MM.1S (cell line): Measurements from ENCODE around the gene FAM131A.

Experiments
- DNase-seq: peaks from one replicate; pipeline ENCODE4 v3.0.0-alpha.2; 2015
- H2AFZ ChIP-seq: fragments of 300-600 bp; sonication (generic); 2 replicates; pipeline ENCODE4 v1.6.0; 2016; ENCODE audit warnings: antibody characterized with exemption, low read length
- H3F3A ChIP-seq: fragments of 300-600 bp; sonication (generic); 2 replicates; pipeline ENCODE4 v1.6.1; 2016; ENCODE audit warnings: mild to moderate bottlenecking, antibody characterized with exemption, low read length, moderate library complexity, mixed read lengths; ENCODE audit not compliant: insufficient read depth
- H3K27ac ChIP-seq: fragments of 300-600 bp; sonication (generic); 2 replicates; pipeline ENCODE4 v1.5.1; 2016; ENCODE audit warnings: mild to moderate bottlenecking, low read length
- H3K27me3 ChIP-seq: fragments of 300-600 bp; sonication (generic); replicated peaks from 2 replicates; pipeline ENCODE4 v1.6.0; 2016; ENCODE audit warnings: low read length; ENCODE audit not compliant: insufficient read depth
- H3K36me3 ChIP-seq: fragments of 300-600 bp; sonication (generic); replicated peaks from 2 replicates; pipeline ENCODE4 v1.6.1; 2016; ENCODE audit warnings: mild to moderate bottlenecking, low read length, mixed read lengths; ENCODE audit not compliant: insufficient read depth
- H3K4me1 ChIP-seq: fragments of 300-600 bp; sonication (generic); 2 replicates; pipeline ENCODE4 v1.6.1; 2016; ENCODE audit warnings: low read length, mixed read lengths
- H3K4me2 ChIP-seq: fragments of 300-600 bp; sonication (generic); 2 replicates; pipeline ENCODE4 v1.6.0; 2016; ENCODE audit warnings: low read depth, low read length
- H3K4me3 ChIP-seq: fragments of 300-600 bp; sonication (generic); 2 replicates; pipeline ENCODE4 v1.5.1; 2016; ENCODE audit warnings: low read length, mixed read lengths
- H3K79me2 ChIP-seq: fragments of 300-600 bp; sonication (generic); 2 replicates; pipeline ENCODE4 v1.6.1; 2016; ENCODE audit warnings: mixed run types, low read length, mixed read lengths
- H3K9ac ChIP-seq: fragments of 300-600 bp; sonication (generic); 2 replicates; pipeline ENCODE4 v1.6.1; 2016; ENCODE audit warnings: low read length, mixed read lengths
- H3K9me2 ChIP-seq: fragments of 300-600 bp; sonication (generic); replicated peaks from 2 replicates; pipeline ENCODE4 v1.6.1; 2016; ENCODE audit warnings: mild to moderate bottlenecking, low read length, mixed read lengths; ENCODE audit not compliant: insufficient read depth
- H3K9me3 ChIP-seq: fragments of 300-600 bp; sonication (generic); replicated peaks from 2 replicates; pipeline ENCODE4 v1.6.1; 2016; ENCODE audit warnings: mild to moderate bottlenecking, low read length, mixed read lengths; ENCODE audit not compliant: insufficient read depth
- H4K20me1 ChIP-seq: fragments of 300-600 bp; sonication (generic); 2 replicates; pipeline ENCODE4 v1.6.1; 2016; ENCODE audit warnings: mild to moderate bottlenecking, low read length, moderate library complexity, mixed read lengths; ENCODE audit not compliant: insufficient read depth
- CTCF ChIP-seq: fragments of 300-600 bp; sonication (generic); IDR thresholded peaks from 2 replicates; pipeline ENCODE4 v1.5.1; 2016; ENCODE audit warnings: antibody characterized with exemption, low read length, mixed read lengths
- EZH2 ChIP-seq: fragments of 300-600 bp; sonication (generic); optimal IDR thresholded peaks from 2 replicates; pipeline ENCODE3; 2017; ENCODE audit warnings: low read depth, mild to moderate bottlenecking, antibody characterized with exemption, low read length, mixed read lengths
- EZH2phosphoT487 ChIP-seq: fragments of 300-600 bp; sonication (generic); IDR thresholded peaks from 2 replicates; pipeline ENCODE4 v1.6.1; 2018; ENCODE audit warnings: antibody characterized with exemption, low read length

The FAM131A gene

GRCh38 chr3:184373422-184373821 lies 36.0 kb downstream of the FAM131A start:
- Histone ChIP-seq H3F3A (0 out of 2 replicates have a peak, but pooled peaks cover 7% of the 10 kb centered on the region), H3K4me2 (no peak overlapping the region), H3K36me3 (peaks cover 3% of the 10 kb centered on the region; the same call in 1 of the 2 replicates), H3K9me2 (no peaks in the 10 kb centered on the region), H3K27me3 (peaks cover 40% of the 10 kb centered on the region), H3K9ac (no peak overlapping the region), H2AFZ (no peak overlapping the region), H3K4me3 (no peak overlapping the region), H3K79me2 (no peaks in the 10 kb centered on the region), H3K4me1 (no peaks in the 10 kb centered on the region), H4K20me1 (no peaks in the 10 kb centered on the region), H3K27ac (no peak overlapping the region), H3K9me3 (no peaks in the 10 kb centered on the region)
- no peak for TF ChIP-seq EZH2
- no peak for TF ChIP-seq CTCF
- no peak for TF ChIP-seq EZH2phosphoT487
- no peak for DNase-seq

- Histone ChIP-seq H3K36me3 (no peaks in the 10 kb centered on the region), H3K4me3 (no peak overlapping the region), H3K9me2 (no peaks in the 10 kb centered on the region), H3F3A (0 out of 2 replicates have a peak, but pooled peaks cover 6% of the 10 kb centered on the region), H3K9ac (no peak overlapping the region), H3K4me2 (no peak overlapping the region), H4K20me1 (no peaks in the 10 kb centered on the region), H2AFZ (no peak overlapping the region), H3K27ac (no peak overlapping the region), H3K79me2 (no peaks in the 10 kb centered on the region), H3K9me3 (no peaks in the 10 kb centered on the region), H3K4me1 (peaks cover 4% of the 10 kb centered on the region; the same call in 1 of the 2 replicates), H3K27me3 (peaks cover 55% of the 10 kb centered on the region)
- no peak for TF ChIP-seq CTCF
- DNase-seq, result no peak
Measured at GRCh38 chr3:184375747-184376461, 38.5 kb downstream of the FAM131A start.

- H3K9me3 ChIP-seq, result no peaks in the 10 kb centered on the region
- H3K27ac ChIP-seq, result no peak overlapping the region
- H2AFZ ChIP-seq, result no peak overlapping the region
- peaks cover 70% of the 10 kb centered on the region for H3K27me3 ChIP-seq
- DNase-seq, result no peak
- H3K4me3 ChIP-seq, result no peak overlapping the region
- no peak overlapping the region for H3K9ac ChIP-seq
- H3F3A ChIP-seq, result no peaks in the 10 kb centered on the region
- H4K20me1 ChIP-seq, result no peaks in the 10 kb centered on the region
- no peaks in the 10 kb centered on the region for H3K9me2 ChIP-seq
- no peaks in the 10 kb centered on the region for H3K36me3 ChIP-seq
- no peaks in the 10 kb centered on the region for H3K79me2 ChIP-seq
- TF ChIP-seq EZH2, result no peak
- TF ChIP-seq EZH2phosphoT487, result no peak
- TF ChIP-seq CTCF, result no peak
- H3K4me2 ChIP-seq, result no peak overlapping the region
- H3K4me1 ChIP-seq, result peaks cover 5% of the 10 kb centered on the region; the same call in 1 of the 2 replicates
Measured at GRCh38 chr3:184377374-184377773, 40.0 kb downstream of the FAM131A start.
